Measurements from ENCODE around the gene RHEX.

The RHEX gene

GRCh38 chr1:206083750-206084149 is 30.8 kb downstream of the RHEX start:
- in situ Hi-C loops (cut with MboI; ENCODE audit: low sequenced_read_pairs): no loop called here

- in situ Hi-C loops (cut with MboI; ENCODE audit: low sequenced_read_pairs): no loop called here
These were observed 34.1 kb downstream of the RHEX start for GRCh38 chr1:206087091-206087490.

- in situ Hi-C loops (cut with MboI; ENCODE audit: low sequenced_read_pairs): no loop called here
These were observed 36.4 kb downstream of the RHEX start for GRCh38 chr1:206089341-206089740.

GRCh38 chr1:206094024-206094423 is 41.1 kb downstream of the RHEX start:
- in situ Hi-C loops (cut with MboI; ENCODE audit: low sequenced_read_pairs): no loop called here

GRCh38 chr1:206097381-206097780 is 44.4 kb downstream of the RHEX start:
- in situ Hi-C loops (cut with MboI; ENCODE audit: low sequenced_read_pairs): no loop called here

GRCh38 chr1:206098242-206098919 is 45.4 kb downstream of the RHEX start:
- in situ Hi-C loops (cut with MboI; ENCODE audit: low sequenced_read_pairs): no loop called here

- in situ Hi-C loops (cut with MboI; ENCODE audit: low sequenced_read_pairs): loop anchor here (10.0 to 25.0 kb wide), 3 partner anchors 76 to 313 kb away; partner anchors contain the start of genes CTSE and RAB29
These were observed 47.3 kb downstream of the RHEX start for GRCh38 chr1:206100226-206100815.

GRCh38 chr1:206101351-206102045 is 48.5 kb downstream of the RHEX start:
- in situ Hi-C loops (cut with MboI; ENCODE audit: low sequenced_read_pairs): loop anchor here (10.0 to 25.0 kb wide), 3 partner anchors 77 to 314 kb away; partner anchors contain the start of genes CTSE and RAB29

GRCh38 chr1:206102292-206102936 is 49.4 kb downstream of the RHEX start:
- in situ Hi-C loops (cut with MboI; ENCODE audit: low sequenced_read_pairs): loop anchor here (10.0 to 25.0 kb wide), 3 partner anchors 78 to 315 kb away; partner anchors contain the start of genes CTSE and RAB29

- in situ Hi-C loops (cut with MboI; ENCODE audit: low sequenced_read_pairs): loop anchor here (10.0 to 25.0 kb wide), 3 partner anchors 79 to 317 kb away; partner anchors contain the start of genes CTSE and RAB29
These were observed 51.0 kb downstream of the RHEX start for GRCh38 chr1:206103979-206104378.

GRCh38 chr1:206105464-206105995 is 52.6 kb downstream of the RHEX start:
- in situ Hi-C loops (cut with MboI; ENCODE audit: low sequenced_read_pairs): loop anchor here (10.0 to 25.0 kb wide), 3 partner anchors 81 to 318 kb away; partner anchors contain the start of genes CTSE and RAB29

- in situ Hi-C loops (cut with MboI; ENCODE audit: low sequenced_read_pairs): loop anchor here (10.0 to 25.0 kb wide), 3 partner anchors 82 to 319 kb away; partner anchors contain the start of genes CTSE and RAB29
These were observed 53.6 kb downstream of the RHEX start for GRCh38 chr1:206106328-206107167.

GRCh38 chr1:206107168-206107544 is 54.2 kb downstream of the RHEX start:
- in situ Hi-C loops (cut with MboI; ENCODE audit: low sequenced_read_pairs): loop anchor here (10.0 to 25.0 kb wide), 3 partner anchors 82 to 320 kb away; partner anchors contain the start of genes CTSE and RAB29

GRCh38 chr1:206108635-206109034 is 55.7 kb downstream of the RHEX start:
- in situ Hi-C loops (cut with MboI; ENCODE audit: low sequenced_read_pairs): loop anchor here (10.0 to 25.0 kb wide), 3 partner anchors 84 to 321 kb away; partner anchors contain the start of genes CTSE and RAB29

- in situ Hi-C loops (cut with MboI; ENCODE audit: low sequenced_read_pairs): loop anchor here (10.0 to 25.0 kb wide), 3 partner anchors 85 to 322 kb away; partner anchors contain the start of genes CTSE and RAB29
These were observed 56.7 kb downstream of the RHEX start for GRCh38 chr1:206109718-206110117.

- in situ Hi-C loops (cut with MboI; ENCODE audit: low sequenced_read_pairs): loop anchor here (25.0 kb wide), 1 partner anchor 323 kb away; the partner anchor contains the start of gene RAB29
These were observed 57.2 kb downstream of the RHEX start for GRCh38 chr1:206110161-206110560.

GRCh38 chr1:206110820-206111219 is 57.8 kb downstream of the RHEX start:
- in situ Hi-C loops (cut with MboI; ENCODE audit: low sequenced_read_pairs): loop anchor here (25.0 kb wide), 1 partner anchor 324 kb away; the partner anchor contains the start of gene RAB29

- in situ Hi-C loops (cut with MboI; ENCODE audit: low sequenced_read_pairs): loop anchor here (25.0 kb wide), 1 partner anchor 324 kb away; the partner anchor contains the start of gene RAB29
These were observed 58.4 kb downstream of the RHEX start for GRCh38 chr1:206111271-206111927.

All from HL-60/S4 treated with phorbol 12-myristate 13-acetate at 8.2 ng/mL for 4 days and 3 days (cell line).